DOHH2 (cell line): ENCODE results near the gene SH3BP5.

Source experiments
- H3F3A ChIP-seq: fragments of 200-600 bp; sonication (generic), shearing (Covaris generic); 2 replicates; pipeline ENCODE4 v1.6.0; 2016; ENCODE audit warnings: antibody characterized with exemption, mild to moderate bottlenecking; ENCODE audit not compliant: control insufficient read depth, insufficient read depth
- H3K27ac ChIP-seq: fragments of 200-600 bp; sonication (generic); 2 replicates; pipeline ENCODE4 v1.5.1; 2014; ENCODE audit warnings: low read depth, mild to moderate bottlenecking, low read length, moderate library complexity
- H3K27me3 ChIP-seq: fragments of 200-600 bp; sonication (generic); 2 replicates; pipeline ENCODE4 v1.6.1; 2014; ENCODE audit warnings: mild to moderate bottlenecking, low read length, mixed read lengths; ENCODE audit not compliant: control insufficient read depth
- H3K36me3 ChIP-seq: fragments of 200-600 bp; sonication (generic); 2 replicates; pipeline ENCODE4 v1.6.1; 2014; ENCODE audit warnings: mild to moderate bottlenecking, low read length, moderate library complexity, mixed read lengths; ENCODE audit not compliant: control insufficient read depth
- H3K4me1 ChIP-seq: fragments of 200-600 bp; sonication (generic); 2 replicates; pipeline ENCODE4 v1.6.1; 2014; ENCODE audit warnings: mild to moderate bottlenecking, low read length, mixed read lengths; ENCODE audit not compliant: control insufficient read depth
- H3K4me2 ChIP-seq: fragments of 200-600 bp; sonication (generic); 2 replicates; pipeline ENCODE4 v1.6.0; 2014; ENCODE audit warnings: mild to moderate bottlenecking, low read length, moderate library complexity
- H3K4me3 ChIP-seq: fragments of 200-600 bp; sonication (generic); 2 replicates; pipeline ENCODE4 v1.5.1; 2014; ENCODE audit warnings: mild to moderate bottlenecking, low read length, mixed read lengths
- H3K79me2 ChIP-seq: fragments of 200-600 bp; sonication (generic); 2 replicates; pipeline ENCODE4 v1.6.1; 2014; ENCODE audit warnings: mild to moderate bottlenecking, low read length, mixed read lengths; ENCODE audit not compliant: control insufficient read depth
- H3K9me2 ChIP-seq: fragments of 200-600 bp; sonication (generic); replicated peaks from 2 replicates; pipeline ENCODE4 v1.6.1; 2014; ENCODE audit warnings: mild to moderate bottlenecking, low read length, mixed read lengths; ENCODE audit not compliant: control insufficient read depth
- H3K9me3 ChIP-seq: fragments of 200-600 bp; sonication (generic); 2 replicates; pipeline ENCODE4 v1.6.1; 2014; ENCODE audit warnings: antibody characterized with exemption, low read length, mixed read lengths; ENCODE audit not compliant: control insufficient read depth, insufficient read depth
- H4K20me1 ChIP-seq: fragments of 200-600 bp; sonication (generic); 2 replicates; pipeline ENCODE4 v1.6.0; 2014; ENCODE audit warnings: low read depth, mild to moderate bottlenecking, antibody characterized with exemption, low read length, moderate library complexity; ENCODE audit not compliant: control insufficient read depth, insufficient read depth
- EZH2phosphoT487 ChIP-seq: fragments of 200-600 bp; sonication (generic); IDR thresholded peaks from 2 replicates; pipeline ENCODE4 v1.6.1; 2017; ENCODE audit warnings: borderline replicate concordance, mild to moderate bottlenecking, antibody characterized with exemption, low read length, moderate library complexity, mixed read lengths
- TF ChIP-seq, protein P1 (sequence below): fragments of 200-600 bp; sonication (generic); IDR thresholded peaks from one replicate; pipeline ENCODE4 v1.5.1; 2014; ENCODE audit warnings: antibody characterized with exemption, mild to moderate bottlenecking, low read depth, low read length; ENCODE audit not compliant: poor library complexity, severe bottlenecking

The SH3BP5 gene

DNA sequence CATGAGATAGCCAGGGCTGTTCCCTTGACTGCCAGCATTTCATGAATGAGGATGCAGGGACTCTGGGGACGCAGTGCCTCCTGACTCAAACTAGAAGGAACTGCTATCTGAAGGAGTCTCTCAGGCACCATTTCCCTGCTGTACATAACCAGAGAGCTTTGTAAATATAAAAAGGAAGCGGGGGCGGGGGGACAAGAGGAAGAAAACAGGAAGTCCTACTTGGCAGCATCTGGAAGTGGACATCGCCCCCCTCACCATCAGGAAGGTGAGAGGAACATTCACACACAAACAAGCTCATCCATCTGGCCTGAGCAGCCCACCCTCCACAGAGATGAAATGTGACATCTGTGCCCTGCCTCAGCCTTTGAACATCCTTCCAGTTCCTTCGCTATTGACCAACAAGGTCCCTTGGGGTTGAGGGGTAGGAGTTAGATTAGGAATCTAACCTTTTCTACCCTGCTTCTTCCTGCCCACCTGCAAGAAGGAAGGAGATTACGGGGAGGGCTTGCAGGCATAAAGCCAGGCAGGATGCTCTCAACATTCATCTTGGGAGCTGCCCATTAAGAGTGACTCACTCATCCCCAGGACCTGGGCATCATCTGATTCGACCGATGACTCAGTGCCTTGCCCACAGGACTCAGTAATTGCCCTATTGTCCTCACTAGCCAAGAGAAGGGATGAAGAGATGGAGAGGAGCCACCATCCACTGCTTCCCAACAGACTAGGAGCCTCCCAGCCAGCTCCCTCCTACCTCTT lies 31.9 kb downstream of the SH3BP5 start:
- H3K27me3 ChIP-seq = no peaks in the 10 kb centered on the region
- H4K20me1 ChIP-seq = no peaks in the 10 kb centered on the region
- H3K9me2 ChIP-seq = no peaks in the 10 kb centered on the region
- no peak overlapping the region for H3K27ac ChIP-seq
- no peaks in the 10 kb centered on the region; the same call in 1 of the 2 replicates for H3F3A ChIP-seq
- H3K4me1 ChIP-seq = peaks cover 22% of the 10 kb centered on the region
- H3K4me2 ChIP-seq = no peak overlapping the region
- no peak overlapping the region for H3K4me3 ChIP-seq
- peaks cover 17% of the 10 kb centered on the region for H3K79me2 ChIP-seq
- TF ChIP-seq EZH2phosphoT487 = no peak
- TF ChIP-seq, protein P1, sequence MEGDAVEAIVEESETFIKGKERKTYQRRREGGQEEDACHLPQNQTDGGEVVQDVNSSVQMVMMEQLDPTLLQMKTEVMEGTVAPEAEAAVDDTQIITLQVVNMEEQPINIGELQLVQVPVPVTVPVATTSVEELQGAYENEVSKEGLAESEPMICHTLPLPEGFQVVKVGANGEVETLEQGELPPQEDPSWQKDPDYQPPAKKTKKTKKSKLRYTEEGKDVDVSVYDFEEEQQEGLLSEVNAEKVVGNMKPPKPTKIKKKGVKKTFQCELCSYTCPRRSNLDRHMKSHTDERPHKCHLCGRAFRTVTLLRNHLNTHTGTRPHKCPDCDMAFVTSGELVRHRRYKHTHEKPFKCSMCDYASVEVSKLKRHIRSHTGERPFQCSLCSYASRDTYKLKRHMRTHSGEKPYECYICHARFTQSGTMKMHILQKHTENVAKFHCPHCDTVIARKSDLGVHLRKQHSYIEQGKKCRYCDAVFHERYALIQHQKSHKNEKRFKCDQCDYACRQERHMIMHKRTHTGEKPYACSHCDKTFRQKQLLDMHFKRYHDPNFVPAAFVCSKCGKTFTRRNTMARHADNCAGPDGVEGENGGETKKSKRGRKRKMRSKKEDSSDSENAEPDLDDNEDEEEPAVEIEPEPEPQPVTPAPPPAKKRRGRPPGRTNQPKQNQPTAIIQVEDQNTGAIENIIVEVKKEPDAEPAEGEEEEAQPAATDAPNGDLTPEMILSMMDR = no peak
- peaks cover 47% of the 10 kb centered on the region for H3K36me3 ChIP-seq
- H3K9me3 ChIP-seq = no peaks in the 10 kb centered on the region

DNA sequence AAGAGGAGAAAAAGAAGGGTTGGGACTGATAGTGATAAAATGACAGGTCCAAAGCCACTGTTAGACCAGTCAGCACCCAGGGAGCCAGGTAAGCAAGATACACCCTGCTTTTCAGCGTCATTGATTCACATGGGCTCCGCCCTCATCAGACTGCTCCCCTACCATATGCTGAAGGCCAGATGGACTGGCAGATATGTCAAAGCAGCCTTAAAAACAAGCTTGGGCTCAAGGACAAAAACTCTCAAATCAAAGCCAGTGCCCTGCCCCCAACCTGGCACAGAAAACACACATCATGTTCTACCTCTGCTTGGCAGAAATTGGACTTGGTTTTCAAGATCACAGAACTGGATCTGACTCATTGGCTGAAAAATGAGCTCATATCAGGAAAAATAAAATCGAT lies 33.4 kb downstream of the SH3BP5 start:
- H3K4me3 ChIP-seq = no peak overlapping the region
- peaks cover 2% of the 10 kb centered on the region; the same call in 1 of the 2 replicates for H3F3A ChIP-seq
- H3K27ac ChIP-seq = no peak overlapping the region
- peaks cover 35% of the 10 kb centered on the region for H3K4me1 ChIP-seq
- no peak overlapping the region for H3K4me2 ChIP-seq
- no peaks in the 10 kb centered on the region for H3K9me2 ChIP-seq
- no peaks in the 10 kb centered on the region for H4K20me1 ChIP-seq
- no peaks in the 10 kb centered on the region for H3K9me3 ChIP-seq
- H3K27me3 ChIP-seq = no peaks in the 10 kb centered on the region
- peaks cover 49% of the 10 kb centered on the region for H3K36me3 ChIP-seq
- TF ChIP-seq, protein P1 = no peak
- no peak for TF ChIP-seq EZH2phosphoT487
- peaks cover 19% of the 10 kb centered on the region for H3K79me2 ChIP-seq

DNA sequence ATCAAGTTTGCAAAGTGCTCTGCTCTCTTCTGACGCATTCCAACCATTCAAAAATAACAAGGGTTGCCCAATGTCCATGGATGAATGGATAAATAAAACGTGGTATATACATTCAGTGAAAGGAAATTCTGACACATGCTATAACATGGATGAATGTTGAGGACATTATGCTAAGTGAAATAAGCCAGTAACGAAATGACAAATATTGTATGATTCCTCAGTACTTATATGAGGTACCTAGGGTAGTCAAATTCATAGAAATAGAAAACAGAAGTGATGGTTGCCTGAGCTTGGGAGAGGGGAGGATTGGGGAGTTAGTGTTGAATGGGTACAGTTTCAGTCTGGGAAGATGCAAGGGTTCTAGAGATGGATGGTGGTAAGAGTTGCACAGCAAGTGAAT lies 33.9 kb downstream of the SH3BP5 start:
- Histone ChIP-seq H3K27me3 (no peaks in the 10 kb centered on the region), H3K9me3 (no peaks in the 10 kb centered on the region), H3K79me2 (peaks cover 20% of the 10 kb centered on the region), H3K36me3 (peaks cover 43% of the 10 kb centered on the region), H3K4me2 (no peak overlapping the region), H3K4me1 (peaks cover 35% of the 10 kb centered on the region), H3K4me3 (no peak overlapping the region), H3K9me2 (no peaks in the 10 kb centered on the region), H4K20me1 (no peaks in the 10 kb centered on the region), H3K27ac (no peak overlapping the region), H3F3A (peaks cover 2% of the 10 kb centered on the region; the same call in 1 of the 2 replicates)
- TF ChIP-seq, protein P1 = no peak
- TF ChIP-seq EZH2phosphoT487 = no peak
